T-helper 2 cell treated with Interferon-gamma antibody and Interleukin-4, amounts not matched to agents 100 ng/mL and 5 ng/mL, for 36 hours (primary cell): ENCODE measurements around the gene IFT74. TPM values are rescaled to one million over a fixed set of nuclear protein-coding genes. Genes with fewer than 3 reads are reported as not detected.

Experiments
- total RNA-seq: library from RNA; stranded (reverse); gene quantifications from 2 replicates; pipeline ENCODE4 v1.2.3, GENCODE V29; 2022

IFT74 gene
- total RNA-seq, 1 donor from 2014 or later = 9.4 TPM

Other genes with a start within 250 kb of the IFT74 start
- 18.4 and 21.3 TPM in 2 replicates for gene CAAP1, start 63.6 kb upstream of the IFT74 start, total RNA-seq
- 37.9 TPM in 2 replicates for gene PLAA, start 9.2 kb upstream of the IFT74 start, total RNA-seq
- gene LRRC19, start 49.3 kb downstream of the IFT74 start, total RNA-seq = not detected in 2 replicates
- not detected in 2 replicates for gene TEK, start 152.8 kb downstream of the IFT74 start, total RNA-seq